WTC11 (cell line): ENCODE results near the gene MACROD2. TPM values are rescaled to one million over a fixed set of nuclear protein-coding genes. Genes with fewer than 3 reads are reported as not detected.

Experiments used
- ATAC-seq: fragments of 200-7000 bp; cut with Tn5 transposase; 2 replicates; pipeline ENCODE4 v1.10.0; 2021; ENCODE audit warnings: mild to moderate bottlenecking, moderate library complexity
- CTCF ChIA-PET: fragments of 300-600 bp; sonication (Branson Sonifier 250); formaldehyde crosslinking; loops from one replicate; lab custom pipeline; 2021; ENCODE audit warnings: antibody characterized with exemption; lab: Charles Lee
- POLR2A ChIA-PET: fragments of 350-600 bp; sonication (Branson Sonifier 250); formaldehyde crosslinking; loops from one replicate; lab custom pipeline; 2021; ENCODE audit warnings: antibody characterized with exemption; lab: Charles Lee
- DNase-seq: peaks from one replicate; pipeline ENCODE4 v3.0.0; 2021; ENCODE audit warnings: low spot score
- H3K27ac Mint-ChIP-seq: 2 replicates; pipeline ENCODE4 v1.8.0; 2021; ENCODE audit warnings: mixed read lengths
- H3K27me3 Mint-ChIP-seq: 2 replicates; pipeline ENCODE4 v1.8.0; 2021; ENCODE audit warnings: low read depth, mild to moderate bottlenecking, moderate library complexity, mixed read lengths
- H3K36me3 Mint-ChIP-seq: 2 replicates; pipeline ENCODE4 v1.8.0; 2021; ENCODE audit warnings: mixed read lengths
- H3K4me1 Mint-ChIP-seq: 2 replicates; pipeline ENCODE4 v1.8.0; 2022; ENCODE audit warnings: mixed read lengths
- H3K4me3 Mint-ChIP-seq: 2 replicates; pipeline ENCODE4 v1.8.0; 2021; ENCODE audit warnings: mild to moderate bottlenecking, moderate library complexity, mixed read lengths
- H3K9me3 Mint-ChIP-seq: 2 replicates; pipeline ENCODE4 v1.8.0; 2021; ENCODE audit warnings: mixed read lengths
- ATF1 ChIP-seq: sonication (generic); formaldehyde crosslinking; IDR thresholded peaks from 2 replicates; pipeline ENCODE4 v1.8.1; 2023; ENCODE audit warnings: mild to moderate bottlenecking, moderate library complexity, missing genetic modification reagents
- E2F5 ChIP-seq: sonication (generic); formaldehyde crosslinking; IDR thresholded peaks from 2 replicates; pipeline ENCODE4 v1.8.1; 2022; ENCODE audit warnings: mild to moderate bottlenecking, moderate library complexity, missing genetic modification reagents
- ERG ChIP-seq: fragments of 250-450 bp; sonication (Bioruptor Pico); IDR thresholded peaks from 2 replicates; pipeline ENCODE4 v1.8.0; 2021; ENCODE audit warnings: mild to moderate bottlenecking
- ESRRA ChIP-seq: sonication (generic); formaldehyde crosslinking; IDR thresholded peaks from 2 replicates; pipeline ENCODE4 v1.8.1; 2022; ENCODE audit warnings: mild to moderate bottlenecking, missing genetic modification reagents, borderline replicate concordance
- HMGA2 ChIP-seq: fragments of 250-450 bp; sonication (Bioruptor Pico); IDR thresholded peaks from 2 replicates; pipeline ENCODE4 v1.4.0; 2021; ENCODE audit warnings: mild to moderate bottlenecking, moderate library complexity
- IRF1 ChIP-seq: sonication (generic); formaldehyde crosslinking; IDR thresholded peaks from 2 replicates; pipeline ENCODE4 v1.8.0; 2023; ENCODE audit warnings: missing genetic modification reagents
- IRF2 ChIP-seq: sonication (generic); formaldehyde crosslinking; IDR thresholded peaks from 2 replicates; pipeline ENCODE4 v1.8.0; 2022; ENCODE audit warnings: low read depth, missing genetic modification reagents, borderline replicate concordance
- NR2C2 ChIP-seq: sonication (generic); formaldehyde crosslinking; IDR thresholded peaks from 2 replicates; pipeline ENCODE4 v1.8.0; 2022; ENCODE audit warnings: mild to moderate bottlenecking, missing genetic modification reagents
- OVOL2 ChIP-seq: fragments of 250-450 bp; sonication (Bioruptor Pico); IDR thresholded peaks from 2 replicates; pipeline ENCODE4 v1.9.0; 2021; ENCODE audit warnings: mild to moderate bottlenecking, borderline replicate concordance
- PRRX2 ChIP-seq: fragments of 250-450 bp; sonication (Bioruptor Pico); IDR thresholded peaks from 2 replicates; pipeline ENCODE4 v1.8.0; 2021; ENCODE audit warnings: mild to moderate bottlenecking
- RELA ChIP-seq: sonication (generic); formaldehyde crosslinking; IDR thresholded peaks from 2 replicates; pipeline ENCODE4 v1.8.1; 2022; ENCODE audit warnings: missing genetic modification reagents, mild to moderate bottlenecking, borderline replicate concordance
- RORB ChIP-seq: fragments of 250-450 bp; sonication (Bioruptor Pico); IDR thresholded peaks from 2 replicates; pipeline ENCODE4 v1.9.0; 2021; ENCODE audit warnings: mild to moderate bottlenecking
- TEAD1 ChIP-seq: sonication (generic); formaldehyde crosslinking; IDR thresholded peaks from 2 replicates; pipeline ENCODE4 v1.8.0; 2022; ENCODE audit warnings: mild to moderate bottlenecking, missing genetic modification reagents
- ZNF219 ChIP-seq: sonication (generic); formaldehyde crosslinking; IDR thresholded peaks from 2 replicates; pipeline ENCODE4 v1.8.0; 2023; ENCODE audit warnings: missing genetic modification reagents, mild to moderate bottlenecking, borderline replicate concordance
- ZNF263 ChIP-seq: sonication (generic); formaldehyde crosslinking; IDR thresholded peaks from 2 replicates; pipeline ENCODE4 v1.8.1; 2022; ENCODE audit warnings: low read depth, mild to moderate bottlenecking, moderate library complexity, missing genetic modification reagents
- ZNF281 ChIP-seq: sonication (generic); formaldehyde crosslinking; IDR thresholded peaks from 2 replicates; pipeline ENCODE4 v1.8.0; 2023; ENCODE audit warnings: mild to moderate bottlenecking, missing genetic modification reagents
- ZNF416 ChIP-seq: fragments of 250-450 bp; sonication (Bioruptor Pico); IDR thresholded peaks from 2 replicates; pipeline ENCODE4 v1.9.0; 2021; ENCODE audit warnings: mild to moderate bottlenecking, inconsistent platforms
- ZNF423 ChIP-seq: fragments of 250-450 bp; sonication (Bioruptor Pico); IDR thresholded peaks from 2 replicates; pipeline ENCODE4 v2.1.2; 2022; ENCODE audit warnings: mild to moderate bottlenecking, moderate library complexity
- total RNA-seq: library from RNA; stranded (reverse); gene quantifications from 3 replicates; pipeline ENCODE4 v1.2.3, GENCODE V29; 2021
- TF ChIP-seq, protein P1 (sequence below): sonication (generic); formaldehyde crosslinking; IDR thresholded peaks from 2 replicates; pipeline ENCODE4 v1.8.1; 2023; ENCODE audit warnings: mild to moderate bottlenecking, missing genetic modification reagents

Gene MACROD2
- total RNA-seq, 1 experiment from 2014 or later = 4.1 TPM

DNA sequence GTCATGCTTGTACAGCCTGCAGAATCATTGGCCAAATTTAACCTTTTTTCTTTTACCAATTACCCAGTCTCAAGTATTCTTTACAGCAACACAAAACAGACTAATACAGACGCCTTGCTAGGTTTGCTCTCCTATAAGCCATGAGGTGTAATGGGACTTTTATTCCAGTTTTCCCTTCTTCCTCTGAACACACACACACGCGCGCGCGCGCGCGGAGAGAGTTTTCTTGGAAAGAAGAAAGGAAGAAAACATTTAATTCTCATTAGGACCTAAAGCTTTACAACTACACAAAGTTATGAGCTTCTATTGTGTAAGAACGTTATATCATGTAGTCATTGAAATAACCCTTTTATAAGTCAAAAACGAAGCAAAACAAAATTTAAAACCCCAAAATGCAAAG is 1023.6 kb downstream of the MACROD2 start (continued):
- no peak for TF ChIP-seq IRF1 (CRISPR knock-in tag)
- no peak for TF ChIP-seq TEAD1
- TF ChIP-seq ZNF423 (CRISPR knock-in tag) = no peak
- no peak for TF ChIP-seq RELA (CRISPR knock-in tag)
- TF ChIP-seq ZNF263 = no peak
- no peak for TF ChIP-seq E2F5 (CRISPR knock-in tag)
- TF ChIP-seq ERG (CRISPR knock-in tag) = no peak
- TF ChIP-seq ZNF416 (CRISPR knock-in tag) = no peak
- TF ChIP-seq ATF1 (CRISPR knock-in tag) = no peak

DNA sequence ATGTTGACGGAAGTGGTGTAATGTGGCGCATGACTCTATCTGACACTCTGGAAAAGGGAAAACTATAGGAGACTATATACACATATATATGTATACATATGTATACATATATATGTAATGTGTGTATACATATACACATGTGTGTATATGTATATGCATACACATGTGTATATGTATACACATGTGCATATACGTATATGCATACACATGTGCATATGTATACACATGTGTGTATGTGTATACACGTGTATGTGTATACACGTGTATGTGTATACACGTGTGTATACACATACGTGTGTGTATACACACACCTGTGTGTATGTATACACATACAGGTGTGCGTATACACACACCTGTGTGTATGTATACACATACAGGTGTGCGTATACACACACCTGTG is 1025.5 kb downstream of the MACROD2 start:
- Mint-ChIP-seq H3K4me1 (no peaks in the 10 kb centered on the region), H3K36me3 (peaks cover 8% of the 10 kb centered on the region; the same call in 1 of the 2 replicates), H3K27ac (no peak overlapping the region), H3K9me3 (peaks cover 23% of the 10 kb centered on the region), H3K4me3 (no peak overlapping the region), H3K27me3 (no peaks in the 10 kb centered on the region; the same call in 1 of the 2 replicates)
- ChIA-PET POLR2A (no interaction called here), CTCF (no interaction called here)
- ATAC-seq (no peak), DNase-seq (no peak)
- TF ChIP-seq OVOL2 (CRISPR knock-in tag) = no peak
- TF ChIP-seq RORB (CRISPR knock-in tag) = no peak
- TF ChIP-seq PRRX2 (CRISPR knock-in tag) = no peak
- no peak for TF ChIP-seq ESRRA (CRISPR knock-in tag)
- TF ChIP-seq IRF2 (CRISPR knock-in tag) = no peak
- no peak for TF ChIP-seq ZNF281 (CRISPR knock-in tag)
- TF ChIP-seq NR2C2 = no peak
- TF ChIP-seq HMGA2 (CRISPR knock-in tag) = no peak
- TF ChIP-seq, protein P1, sequence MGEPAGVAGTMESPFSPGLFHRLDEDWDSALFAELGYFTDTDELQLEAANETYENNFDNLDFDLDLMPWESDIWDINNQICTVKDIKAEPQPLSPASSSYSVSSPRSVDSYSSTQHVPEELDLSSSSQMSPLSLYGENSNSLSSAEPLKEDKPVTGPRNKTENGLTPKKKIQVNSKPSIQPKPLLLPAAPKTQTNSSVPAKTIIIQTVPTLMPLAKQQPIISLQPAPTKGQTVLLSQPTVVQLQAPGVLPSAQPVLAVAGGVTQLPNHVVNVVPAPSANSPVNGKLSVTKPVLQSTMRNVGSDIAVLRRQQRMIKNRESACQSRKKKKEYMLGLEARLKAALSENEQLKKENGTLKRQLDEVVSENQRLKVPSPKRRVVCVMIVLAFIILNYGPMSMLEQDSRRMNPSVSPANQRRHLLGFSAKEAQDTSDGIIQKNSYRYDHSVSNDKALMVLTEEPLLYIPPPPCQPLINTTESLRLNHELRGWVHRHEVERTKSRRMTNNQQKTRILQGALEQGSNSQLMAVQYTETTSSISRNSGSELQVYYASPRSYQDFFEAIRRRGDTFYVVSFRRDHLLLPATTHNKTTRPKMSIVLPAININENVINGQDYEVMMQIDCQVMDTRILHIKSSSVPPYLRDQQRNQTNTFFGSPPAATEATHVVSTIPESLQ (CRISPR knock-in tag) = no peak
- no peak for TF ChIP-seq ZNF219 (CRISPR knock-in tag)
